ENCODE data around the gene HSPE1. TPM values are rescaled to one million over a fixed set of nuclear protein-coding genes. Genes with fewer than 3 reads are reported as not detected.

The HSPE1 gene
- polyA plus RNA-seq, 1 donor = 100 TPM

Other genes starting within 250 kb of the HSPE1 start
- 20.7 TPM for gene ANKRD44, start 189.6 kb upstream of the HSPE1 start, polyA plus RNA-seq (ENCODE audit: insufficient read length)
- 250 TPM for gene SF3B1, start 65.4 kb upstream of the HSPE1 start, polyA plus RNA-seq (ENCODE audit: insufficient read length)
- 9.0 TPM for gene COQ10B, start 46.8 kb upstream of the HSPE1 start, polyA plus RNA-seq (ENCODE audit: insufficient read length)
- gene HSPD1, start 539 bp upstream of the HSPE1 start, polyA plus RNA-seq (ENCODE audit: insufficient read length) = 221 TPM
- gene MOB4, start 15.7 kb downstream of the HSPE1 start, polyA plus RNA-seq (ENCODE audit: insufficient read length) = 33.4 TPM
- gene RFTN2, start 175.2 kb downstream of the HSPE1 start, polyA plus RNA-seq (ENCODE audit: insufficient read length) = 13.2 TPM
- gene MARS2, start 205.0 kb downstream of the HSPE1 start, polyA plus RNA-seq (ENCODE audit: insufficient read length) = 3.9 TPM

Data from hindlimb muscle (tissue), 1 donor.